Mammary epithelial cell (primary cell): Measurements from ENCODE around the gene EFHD1.

Experiments used
- CTCF ChIP-seq, 2 donors: IDR thresholded peaks in 1 of 2; conservative IDR thresholded peaks in 1 of 2; 2 replicates each; pipeline ENCODE4 v1.5.1; 2011 to 2012; ENCODE audit warnings: inconsistent platforms in 2 of 2, low read length in 2 of 2, mild to moderate bottlenecking in 2 of 2, control low read depth in 1 of 2, low read depth in 1 of 2; ENCODE audit not compliant: insufficient read depth in 1 of 2; ENCODE audit errors: extremely low read depth in 1 of 2
- EZH2 ChIP-seq: IDR thresholded peaks from 2 replicates; pipeline ENCODE4 v1.6.1; 2012; ENCODE audit warnings: low read length, inconsistent platforms, borderline replicate concordance

- TF ChIP-seq CTCF (conservative IDR thresholded peaks at IDR 0.05 in 1 of 2, IDR thresholded peaks at IDR 0.05 in 1 of 2; ENCODE audit: extremely low read depth in 1 of 2, insufficient read depth in 1 of 2, low read depth in 1 of 2, low read length in 2 of 2) (no peak), EZH2 (no peak)
Observed at GRCh38 chr2:232641153-232641848, 7.9 kb downstream of the EFHD1 start.
